IMR-90 (cell line): ENCODE measurements around the gene ARSJ. TPM values are rescaled to one million over a fixed set of nuclear protein-coding genes. Genes with fewer than 3 reads are reported as not detected.

Source experiments
- ATAC-seq: fragments of 200-7000 bp; cut with Tn5 transposase; 2 replicates; pipeline ENCODE4 v1.9.1; 2020; ENCODE audit warnings: low read depth, mild to moderate bottlenecking, moderate library complexity
- BruUV-seq: library from RNA; stranded (reverse); fragments of 400-500 nt; replicated peaks from 2 replicates; lab custom pipeline; 2021; lab: Mats Ljungman, UMichigan
- CTCF ChIA-PET: fragments of 300-600 bp; formaldehyde crosslinking; extraction: SDS; loops from one replicate; lab custom pipeline; 2021; ENCODE audit warnings: antibody characterized with exemption; lab: Yijun Ruan, JAX
- POLR2A ChIA-PET: fragments of 300-600 bp; sonication (Branson Sonifier 250); formaldehyde crosslinking; loops from one replicate; lab custom pipeline; 2022; ENCODE audit warnings: antibody characterized with exemption; ENCODE audit not compliant: unreplicated experiment; lab: Charles Lee
- DNase-seq: peaks from one replicate; pipeline ENCODE4 v3.0.0; 2013
- H2AFZ ChIP-seq: replicated peaks from 2 replicates; pipeline ENCODE3; 2013; ENCODE audit warnings: low read length, mild to moderate bottlenecking; ENCODE audit not compliant: poor library complexity
- H2AK5ac ChIP-seq: 2 replicates; pipeline ENCODE4 v1.6.1; 2013; ENCODE audit warnings: low read depth, low read length, inconsistent platforms
- H2AK9ac ChIP-seq: replicated peaks from 2 replicates; pipeline ENCODE3; 2013; ENCODE audit warnings: mild to moderate bottlenecking, low read depth, low read length, moderate library complexity; ENCODE audit not compliant: poor library complexity
- H2BK120ac ChIP-seq: 2 replicates; pipeline ENCODE4 v1.6.1; 2013; ENCODE audit warnings: low read depth, low read length, inconsistent platforms
- H2BK15ac ChIP-seq: 3 replicates; pipeline ENCODE4 v1.6.1; 2013; ENCODE audit warnings: low read depth, low read length, inconsistent platforms
- H2BK20ac ChIP-seq: 2 replicates; pipeline ENCODE4 v1.6.1; 2013; ENCODE audit warnings: low read depth, mild to moderate bottlenecking, inconsistent platforms, low read length, moderate library complexity
- H2BK5ac ChIP-seq: 2 replicates; pipeline ENCODE4 v1.6.1; 2013; ENCODE audit warnings: mild to moderate bottlenecking, low read depth, low read length, inconsistent platforms; ENCODE audit not compliant: poor library complexity, severe bottlenecking
- H3K14ac ChIP-seq: replicated peaks from 2 replicates; pipeline ENCODE4 v1.6.1; 2013; ENCODE audit warnings: low read depth, low read length, inconsistent platforms
- H3K18ac ChIP-seq: 2 replicates; pipeline ENCODE4 v1.6.1; 2013; ENCODE audit warnings: low read depth, low read length, control low read depth
- H3K23ac ChIP-seq: 2 replicates; pipeline ENCODE4 v1.6.1; 2013; ENCODE audit warnings: low read depth, low read length, inconsistent platforms
- H3K27ac ChIP-seq: 2 replicates; pipeline ENCODE4 v1.5.1; 2013; ENCODE audit warnings: mild to moderate bottlenecking, control low read depth, low read length; ENCODE audit not compliant: insufficient read depth
- H3K27me3 ChIP-seq: 2 replicates; pipeline ENCODE4 v1.6.1; 2013; ENCODE audit warnings: low read length; ENCODE audit not compliant: control insufficient read depth, insufficient read depth
- H3K36me3 ChIP-seq: 2 replicates; pipeline ENCODE4 v1.6.1; 2013; ENCODE audit warnings: low read length, mixed read lengths; ENCODE audit not compliant: control insufficient read depth, insufficient read depth
- H3K4ac ChIP-seq: 2 replicates; pipeline ENCODE4 v1.6.1; 2013; ENCODE audit warnings: low read depth, low read length, inconsistent platforms
- H3K4me1 ChIP-seq: 2 replicates; pipeline ENCODE4 v1.6.1; 2013; ENCODE audit warnings: low read length, mixed read lengths; ENCODE audit not compliant: control insufficient read depth, insufficient read depth
- H3K4me2 ChIP-seq: 2 replicates; pipeline ENCODE4 v1.6.1; 2013; ENCODE audit warnings: low read depth, mild to moderate bottlenecking, control low read depth, low read length, moderate library complexity
- H3K4me3 ChIP-seq: 2 replicates; pipeline ENCODE4 v1.5.1; 2013; ENCODE audit warnings: low read depth, mild to moderate bottlenecking, control low read depth, low read length, moderate library complexity; ENCODE audit not compliant: insufficient read depth
- H3K56ac ChIP-seq: 2 replicates; pipeline ENCODE4 v1.6.1; 2013; ENCODE audit warnings: low read length, inconsistent platforms; ENCODE audit not compliant: insufficient read depth; ENCODE audit errors: extremely low read depth
- H3K79me1 ChIP-seq, 2 experiments: 2 replicates each; pipeline ENCODE4 v1.6.1; 2013; ENCODE audit warnings: low read length in 2 of 2, inconsistent platforms in 1 of 2, low read depth in 1 of 2
- H3K9ac ChIP-seq: 2 replicates; pipeline ENCODE4 v1.6.1; 2013; ENCODE audit warnings: low read depth, low read length, control low read depth
- H3K9me1 ChIP-seq: 2 replicates; pipeline ENCODE4 v1.6.1; 2013; ENCODE audit warnings: low read length, inconsistent platforms; ENCODE audit not compliant: insufficient read depth
- H3K9me3 ChIP-seq: 2 replicates; pipeline ENCODE4 v1.6.1; 2013; ENCODE audit warnings: low read length; ENCODE audit not compliant: control insufficient read depth, insufficient read depth
- H4K20me1 ChIP-seq: 2 replicates; pipeline ENCODE4 v1.6.1; 2013; ENCODE audit warnings: low read length, inconsistent platforms; ENCODE audit not compliant: insufficient read depth
- H4K5ac ChIP-seq: 2 replicates; pipeline ENCODE4 v1.6.1; 2013; ENCODE audit warnings: mild to moderate bottlenecking, low read depth, low read length, control low read depth
- H4K8ac ChIP-seq, 2 experiments: 2 replicates each; pipeline ENCODE4 v1.6.1; 2013; ENCODE audit warnings: low read depth in 2 of 2, low read length in 2 of 2, control low read depth in 1 of 2, inconsistent platforms in 1 of 2
- H4K91ac ChIP-seq: 2 replicates; pipeline ENCODE4 v1.6.1; 2013; ENCODE audit warnings: low read depth, low read length, inconsistent platforms; ENCODE audit not compliant: insufficient read depth
- CEBPB ChIP-seq: IDR thresholded peaks from 2 replicates; pipeline ENCODE4 v1.6.1; 2012; ENCODE audit warnings: low read depth, low read length, improper control_type of control experiment
- MAFK ChIP-seq: IDR thresholded peaks from 2 replicates; pipeline ENCODE4 v1.6.1; 2012; ENCODE audit warnings: low read depth, low read length, improper control_type of control experiment
- MXI1 ChIP-seq: IDR thresholded peaks from 2 replicates; pipeline ENCODE4 v1.6.1; 2012; ENCODE audit warnings: low read depth, mild to moderate bottlenecking, low read length, moderate library complexity, borderline replicate concordance
- WGBS, 2 experiments: methylation state at CpG; one replicate each; pipeline versions ENCODE4 v1.1.5 to v1.1.7; 2013; ENCODE audit warnings: missing lambda C conversion rate in 2 of 2; ENCODE audit not compliant: insufficient read length in 1 of 2; ENCODE audit errors: extremely low coverage in 2 of 2; 5-methylcytosine and 5-hydroxymethylcytosine counted together
- dilution Hi-C: fragments of 300-500 bp; cut with HindIII; formaldehyde crosslinking; loops from one replicate; pipeline ENCODE4 v1.14.3; 2018; ENCODE audit warnings: low sequenced_read_pairs; ENCODE audit not compliant: unreplicated experiment
- in situ Hi-C: fragments of 300-500 bp; cut with MboI; formaldehyde crosslinking; loops from 3 replicates; pipeline ENCODE4 v1.14.3; 2019; ENCODE audit warnings: low sequenced_read_pairs, inconsistent platforms, mixed read lengths
- intact Hi-C: fragments of 100-400 bp; cut with micrococcal nuclease; formaldehyde crosslinking; loops from 2 replicates; pipeline ENCODE4 v1.10.0; 2022
- polyA plus RNA-seq, 3 experiments: library from polyadenylated mRNA; depleted of rRNA; stranded (reverse); fragments of >200 nt; gene quantifications; 2 replicates each; pipeline ENCODE4 v1.2.3, GENCODE V29; 2012; ENCODE audit warnings: low replicate concordance in 1 of 3
- total RNA-seq: library from RNA; depleted of rRNA; stranded (reverse); fragments of >200 nt; gene quantifications from 2 replicates; pipeline ENCODE4 v1.2.3, GENCODE V29; 2012

ARSJ gene
- total and polyA plus RNA-seq, 2 of the 4 experiments (the other 2 are of a cell fraction): 47.7 to 143 TPM

DNA sequence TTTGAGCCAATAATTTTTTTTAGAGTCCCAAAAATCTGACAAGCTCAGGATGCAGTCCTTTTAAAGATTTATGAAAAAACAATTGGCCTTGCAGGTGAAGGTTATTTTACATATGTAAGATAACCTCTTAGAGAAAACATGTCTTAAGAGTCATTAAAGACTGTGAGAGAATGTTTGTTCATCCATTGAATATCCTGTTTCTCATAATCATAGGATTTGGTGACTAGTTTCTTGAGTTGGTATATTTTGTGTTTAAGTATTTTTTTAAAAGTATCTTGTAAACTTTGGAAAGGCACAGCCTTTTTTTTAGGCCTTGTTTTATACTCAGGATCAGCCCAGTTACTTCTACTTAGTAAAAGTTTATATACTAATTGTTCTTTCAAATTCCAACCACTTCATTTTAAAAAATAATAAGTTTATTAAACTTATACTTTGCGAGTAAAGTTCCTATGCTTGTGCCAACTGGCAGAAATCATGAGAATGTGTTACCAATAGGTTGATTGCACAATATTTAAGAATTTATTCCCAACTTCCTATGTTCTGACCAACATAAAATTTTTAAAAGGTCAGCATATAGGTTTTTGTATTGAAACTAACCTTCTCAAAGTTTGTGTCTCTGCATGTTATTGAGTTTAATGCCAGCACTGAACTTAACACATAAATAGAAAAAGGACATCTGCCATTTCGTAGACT is 40.0 kb upstream of the ARSJ start:
- dilution Hi-C loops: no loop called here
- ChIA-PET POLR2A (no interaction called here), CTCF (no interaction called here)
- peak; percentile 95 for TF ChIP-seq CEBPB
- peak; percentile 24 for TF ChIP-seq MAFK
- no peak for TF ChIP-seq MXI1
- H2BK20ac ChIP-seq: no peak overlapping the region
- H3K56ac ChIP-seq: no peak overlapping the region
- H3K36me3 ChIP-seq: no peaks in the 10 kb centered on the region
- no CpG with 5 or more reads among the region's 2 CpGs for WGBS, 2 experiments
- H2BK120ac ChIP-seq: no peak overlapping the region
- H3K79me1 ChIP-seq: no peaks in the 10 kb centered on the region
- H3K9me3 ChIP-seq: no peaks in the 10 kb centered on the region
- no peak overlapping the region for H2BK15ac ChIP-seq
- no peak overlapping the region for H3K23ac ChIP-seq
- no peak overlapping the region for H2AK9ac ChIP-seq
- H3K18ac ChIP-seq: no peak overlapping the region
- no peak overlapping the region for H3K4me3 ChIP-seq
- H3K27me3 ChIP-seq: no peaks in the 10 kb centered on the region
- no peak overlapping the region for H2AFZ ChIP-seq
- H3K4me2 ChIP-seq: no peak overlapping the region
- H3K14ac ChIP-seq: no peak overlapping the region
- no peak overlapping the region for H4K91ac ChIP-seq
- ATAC-seq: no peak; the same call in 1 of the 2 replicates
- H4K8ac ChIP-seq: no peak overlapping the region; a peak in 1 of 4 replicates
- H3K4me1 ChIP-seq: peaks cover 2% of the 10 kb centered on the region; the same call in 1 of the 2 replicates
- no peaks in the 10 kb centered on the region for H4K20me1 ChIP-seq
- BruUV-seq: no TSS peak
- H3K27ac ChIP-seq: no peak overlapping the region
- DNase-seq: peak; percentile 21
- H2BK5ac ChIP-seq: no peak overlapping the region
- H4K5ac ChIP-seq: no peak overlapping the region
- H3K9ac ChIP-seq: no peak overlapping the region
- in situ Hi-C loops: no loop called here
- H3K4ac ChIP-seq: no peak overlapping the region
- H2AK5ac ChIP-seq: no peak overlapping the region
- H3K9me1 ChIP-seq: no peaks in the 10 kb centered on the region
- intact Hi-C loops: loop anchor here (5.0 kb wide), 1 partner anchor 68 kb away; no protein-coding TSS in a partner anchor
